DMS79 (cell line): Measurements from ENCODE around the gene ETV6.

Source experiments
- DNase-seq: peaks from one replicate; lab custom pipeline; 2025; lab: John Stamatoyannopoulos, UW

The ETV6 gene

DNA sequence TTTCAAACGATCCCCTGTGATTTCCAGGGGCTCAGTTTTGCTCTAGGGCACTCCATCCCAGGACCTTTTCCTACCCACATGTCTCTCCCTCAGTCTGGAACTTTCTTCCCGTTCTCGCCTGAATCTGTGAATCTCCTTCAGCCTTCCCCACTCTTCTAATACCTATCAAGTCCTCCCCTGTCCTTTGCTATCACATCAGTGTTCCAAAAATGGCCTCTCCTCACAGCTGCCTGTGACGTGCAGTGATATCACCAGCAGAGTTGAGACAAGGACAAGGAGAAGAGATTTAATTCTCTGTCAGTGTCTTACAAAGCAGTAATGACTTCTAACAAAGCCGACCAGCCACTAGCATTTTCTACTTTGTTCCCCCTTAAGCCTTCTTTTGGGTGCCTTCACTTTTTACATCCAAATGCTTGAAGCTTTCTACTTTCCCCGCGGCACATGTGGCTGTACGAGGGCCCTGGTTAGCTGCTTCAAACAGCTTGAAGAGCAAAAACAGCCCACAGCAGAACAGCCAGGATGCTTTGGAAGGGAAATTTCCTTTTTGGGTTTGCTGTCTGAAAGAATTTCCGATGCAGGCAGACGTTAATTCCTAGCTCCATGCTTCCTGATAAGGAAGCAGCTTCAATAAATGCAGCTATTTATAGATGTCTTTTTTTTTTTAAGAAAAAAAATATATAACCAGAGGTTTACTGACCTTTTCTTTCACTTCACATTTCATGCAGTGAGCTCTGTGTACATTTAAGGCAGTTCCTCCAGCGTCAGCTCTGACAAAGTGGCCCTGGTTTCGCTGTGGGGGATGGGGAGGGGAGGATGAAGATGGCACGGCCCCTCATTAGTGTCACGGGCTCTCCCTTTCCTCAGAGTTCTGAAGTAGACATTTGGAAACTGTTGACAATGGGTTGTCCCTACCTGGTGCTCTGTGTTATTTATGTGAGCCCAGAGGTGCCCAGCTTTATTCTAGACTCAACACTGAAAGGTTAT, 109.3 kb downstream of the ETV6 start:
- DNase-seq, result no peak

DNA sequence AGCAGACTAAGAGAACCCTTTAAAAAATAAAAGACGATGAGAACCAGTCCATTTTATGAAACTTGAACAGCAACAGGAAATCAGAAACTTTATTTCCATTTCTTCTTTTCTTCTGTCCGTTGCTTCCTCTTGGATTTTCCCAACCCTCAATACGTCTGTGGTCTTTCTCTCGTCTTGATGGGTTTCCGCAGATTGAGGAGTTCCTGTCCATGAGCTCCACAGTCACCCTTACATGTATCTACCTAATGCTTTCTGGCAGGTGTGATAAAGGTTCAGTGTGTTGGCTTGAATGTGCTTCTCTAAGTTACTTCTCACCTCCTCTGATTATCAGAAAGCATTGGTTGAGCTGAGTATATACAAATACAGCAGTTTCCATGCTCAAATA, 110.0 kb downstream of the ETV6 start:
- no peak for DNase-seq

DNA sequence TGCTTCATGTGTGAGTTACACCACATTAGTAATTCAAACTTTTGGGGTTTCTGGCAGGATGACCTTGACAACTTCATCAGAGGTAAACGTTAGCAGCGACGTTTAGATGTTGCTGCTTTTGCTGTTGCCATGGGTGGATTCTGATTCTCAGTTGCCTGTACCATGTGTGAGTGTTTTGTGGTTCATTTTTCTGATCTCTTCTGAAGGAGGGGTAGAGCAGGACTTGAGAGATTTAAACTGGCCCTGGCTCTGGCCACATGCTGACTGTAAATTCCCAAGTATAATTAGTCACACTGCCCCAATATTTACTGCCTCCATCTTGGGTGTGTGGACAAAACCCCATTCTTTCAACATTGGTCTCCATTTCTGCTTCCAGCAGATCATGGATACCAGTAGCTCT, 110.4 kb downstream of the ETV6 start:
- DNase-seq, result no peak

DNA sequence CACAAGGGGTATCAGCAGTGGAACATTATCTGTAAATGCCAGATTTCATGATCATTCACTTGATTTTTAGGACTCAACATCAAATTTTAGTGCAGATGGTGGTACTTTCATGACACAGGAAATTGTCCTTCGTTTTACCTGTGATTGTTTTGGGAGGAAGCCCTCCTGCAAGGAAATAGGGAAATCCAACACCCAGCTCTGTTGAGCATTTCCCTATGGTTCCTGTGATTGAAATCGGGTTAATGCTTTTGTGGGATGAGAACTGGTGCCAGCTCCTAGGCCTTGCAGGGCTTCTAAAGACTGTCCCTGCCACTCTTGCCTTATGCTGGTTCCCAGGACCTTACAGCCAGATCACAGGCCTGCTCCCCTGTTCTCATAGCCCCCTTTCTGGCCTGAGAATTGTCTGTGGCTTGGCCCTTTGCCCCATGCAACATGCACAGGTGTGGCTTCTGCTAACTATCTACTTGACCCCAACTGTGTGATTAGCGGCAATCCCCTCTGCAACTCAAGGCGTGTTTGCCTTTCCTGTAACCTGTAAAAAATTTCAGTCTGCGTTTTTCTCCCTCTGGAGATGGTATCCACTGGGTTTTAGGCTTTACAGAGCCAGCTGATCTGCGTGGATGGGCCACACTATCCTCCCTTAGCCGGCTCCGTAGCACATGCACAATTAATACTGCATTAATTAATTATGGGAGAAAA, 112.5 kb downstream of the ETV6 start:
- no peak for DNase-seq

DNA sequence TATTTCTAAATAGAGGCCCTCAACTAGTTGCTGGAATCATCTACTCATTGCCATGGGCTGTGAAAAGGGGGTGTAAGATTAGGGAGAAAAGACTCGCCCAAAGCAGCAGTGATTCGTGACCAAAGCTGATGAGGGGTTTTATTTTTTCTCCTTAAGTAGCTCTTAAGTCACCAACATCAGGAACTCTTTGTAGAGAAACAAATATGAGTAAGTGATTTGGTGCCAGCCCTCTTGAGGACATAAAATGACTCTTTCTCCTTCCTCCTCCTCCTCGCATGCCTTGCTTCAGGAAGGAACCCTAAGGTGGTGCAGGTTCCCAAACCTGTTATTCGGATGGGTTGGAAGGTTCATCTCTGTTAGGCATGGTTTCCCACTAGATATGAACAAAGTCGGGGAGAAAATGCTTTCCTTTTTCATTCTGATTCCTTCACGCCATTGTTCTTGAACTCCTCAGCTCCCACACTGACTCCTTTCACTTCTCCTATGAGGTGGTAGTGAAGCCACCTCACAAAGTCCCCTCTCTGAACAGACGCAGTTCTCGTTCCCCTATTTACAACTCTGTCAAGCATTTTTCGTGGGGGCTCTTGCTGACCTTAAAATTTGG, 113.4 kb downstream of the ETV6 start:
- DNase-seq, result peak; percentile 52

DNA sequence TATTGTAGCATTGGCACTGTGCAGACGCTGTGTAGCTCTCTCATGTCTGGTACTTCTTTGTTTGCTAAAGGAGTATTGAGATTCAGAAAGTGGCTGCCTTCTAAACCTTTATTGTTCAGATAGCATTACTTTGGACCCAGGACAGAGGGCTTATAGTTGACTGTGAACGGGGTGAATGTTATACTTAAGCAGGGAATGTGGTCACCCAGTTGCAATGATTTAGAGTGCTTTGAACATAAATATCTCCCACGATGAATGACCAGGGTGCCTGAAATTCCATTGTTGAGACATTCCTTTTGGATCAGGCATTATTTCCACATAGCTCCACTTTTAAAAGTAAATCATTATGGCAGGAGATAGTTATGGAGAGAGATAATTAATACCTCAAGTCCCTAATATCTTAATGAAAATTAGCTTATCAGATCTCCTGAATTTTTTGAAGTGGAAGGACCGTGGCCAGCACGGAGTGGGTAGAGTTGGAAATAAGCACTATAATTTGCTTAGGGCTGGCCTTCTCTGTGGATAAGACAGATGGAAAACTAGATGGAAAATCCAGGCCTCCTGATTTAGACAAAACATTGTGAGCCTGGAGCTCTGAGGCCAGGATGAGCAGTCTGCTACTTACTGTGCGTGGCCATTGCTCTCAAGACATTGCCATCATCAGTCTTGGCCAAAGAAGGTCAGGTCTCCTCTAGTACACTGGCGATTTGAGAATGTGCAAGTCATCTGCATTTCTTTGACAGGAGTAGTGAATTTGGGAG, 114.5 kb downstream of the ETV6 start:
- DNase-seq, result no peak

DNA sequence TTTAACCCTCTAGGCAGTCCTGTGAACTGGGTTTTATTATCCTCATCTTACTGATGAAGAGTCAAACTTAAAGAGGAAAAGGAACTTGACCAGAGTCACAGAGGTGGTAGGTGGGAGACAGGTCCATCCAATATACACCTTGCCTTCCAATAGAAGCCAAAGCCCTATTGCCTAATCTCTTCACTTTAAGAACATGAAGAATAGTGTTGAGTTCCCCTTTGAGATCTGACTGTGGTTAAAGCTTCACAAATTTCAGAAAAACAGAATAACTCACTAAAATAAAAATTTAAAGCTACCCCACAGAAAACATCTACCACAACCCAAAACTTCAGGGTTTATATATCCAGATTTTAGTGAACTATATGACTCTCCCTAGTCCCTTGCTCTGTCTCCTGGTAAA, 115.4 kb downstream of the ETV6 start:
- DNase-seq, result no peak

DNA sequence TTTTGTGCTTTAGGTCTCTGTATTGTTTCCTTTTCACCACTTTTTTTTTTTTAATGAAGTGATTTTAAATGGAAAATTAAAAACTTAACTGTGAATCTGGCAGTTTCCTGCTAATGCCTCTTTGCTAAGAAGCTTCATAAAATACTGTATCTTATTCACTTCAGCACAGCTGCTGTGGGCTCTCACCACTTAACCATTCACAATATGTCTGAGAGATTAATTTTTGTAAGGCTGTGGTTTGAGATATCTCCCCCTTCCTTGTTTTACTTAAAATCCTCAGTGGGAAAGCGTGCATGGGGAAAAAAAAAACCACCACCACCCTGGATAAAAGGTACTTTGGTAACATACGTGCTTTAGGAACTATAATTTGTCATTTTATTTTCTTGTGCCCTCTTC, 115.9 kb downstream of the ETV6 start:
- DNase-seq, result no peak

DNA sequence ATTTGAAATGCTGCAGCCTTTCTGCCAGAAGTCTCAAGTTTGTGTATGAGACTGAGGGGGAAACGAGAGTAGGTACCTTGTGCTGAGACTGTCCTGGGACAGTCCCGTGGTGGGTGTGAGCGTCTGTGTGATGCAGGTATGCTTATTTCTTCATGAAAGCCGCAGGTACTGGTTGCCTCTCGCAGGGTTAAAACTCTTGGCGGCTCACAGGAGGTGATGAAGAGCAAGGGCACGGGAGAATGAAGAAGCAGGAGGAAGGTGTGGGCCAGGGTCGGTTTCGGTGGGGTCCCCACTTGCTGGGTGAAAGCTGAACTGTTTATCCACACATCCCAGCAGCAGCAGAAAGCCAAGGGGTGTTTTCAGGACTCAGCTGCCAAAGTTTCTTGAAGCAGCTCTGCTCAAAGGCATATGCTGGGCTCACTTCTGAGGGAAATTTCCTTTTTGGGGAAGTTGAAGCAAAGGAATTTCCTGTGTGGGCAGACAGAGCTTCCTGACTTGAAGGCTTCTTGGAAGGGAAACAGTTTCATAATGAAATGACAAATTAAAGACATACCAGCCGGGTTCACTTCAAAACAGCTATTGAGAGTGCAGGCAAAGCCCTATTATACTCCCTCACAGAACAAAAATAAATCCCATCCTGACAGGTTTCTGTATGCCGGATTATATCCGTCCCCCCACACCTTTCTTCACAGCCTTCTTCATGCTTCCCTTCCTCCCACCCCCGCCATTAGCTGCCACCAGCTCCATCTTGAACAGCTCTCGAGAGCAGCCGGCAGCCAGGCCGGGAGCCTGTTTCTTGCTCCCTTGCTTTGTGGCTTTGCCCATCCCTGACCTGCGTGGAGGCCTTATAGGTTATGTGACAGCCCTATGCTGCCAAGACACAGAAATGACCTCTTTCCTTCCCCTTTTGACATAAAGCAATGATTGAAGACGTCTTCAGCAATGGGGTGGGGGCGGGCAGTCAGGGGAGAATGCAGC, 116.6 kb downstream of the ETV6 start:
- DNase-seq, result no peak

DNA sequence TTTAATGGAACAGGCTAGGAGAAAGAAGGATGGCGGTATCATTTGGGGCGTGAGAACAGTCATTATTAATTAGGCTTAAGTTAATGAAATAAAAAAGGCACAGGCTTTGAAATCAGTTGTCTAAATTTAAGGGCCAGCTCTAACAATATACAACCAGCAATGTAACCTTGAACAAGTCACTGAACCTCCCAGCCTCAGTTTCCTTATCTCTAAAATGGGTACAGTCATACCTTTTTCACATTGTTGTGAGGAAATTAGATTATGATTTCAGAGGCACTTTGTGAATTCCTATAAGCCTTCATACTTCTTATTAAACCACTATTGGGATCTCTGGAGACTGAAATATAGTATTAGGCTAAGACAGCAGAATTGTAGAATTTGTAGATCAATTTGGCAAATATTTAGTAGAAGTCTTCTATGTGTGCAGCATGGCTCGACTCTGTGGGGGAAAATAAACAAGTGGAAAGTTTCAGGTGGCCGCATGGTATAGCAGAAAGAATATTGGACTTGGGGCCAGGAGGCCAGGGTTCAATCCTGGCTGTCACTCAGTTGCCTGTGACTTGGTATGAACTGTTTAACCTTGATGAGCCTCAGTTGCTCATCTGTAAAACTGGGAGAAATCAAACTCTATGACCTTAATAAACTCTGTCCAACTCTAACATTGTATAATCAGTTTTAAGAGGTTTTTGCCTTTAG, 117.7 kb downstream of the ETV6 start:
- DNase-seq, result no peak

DNA sequence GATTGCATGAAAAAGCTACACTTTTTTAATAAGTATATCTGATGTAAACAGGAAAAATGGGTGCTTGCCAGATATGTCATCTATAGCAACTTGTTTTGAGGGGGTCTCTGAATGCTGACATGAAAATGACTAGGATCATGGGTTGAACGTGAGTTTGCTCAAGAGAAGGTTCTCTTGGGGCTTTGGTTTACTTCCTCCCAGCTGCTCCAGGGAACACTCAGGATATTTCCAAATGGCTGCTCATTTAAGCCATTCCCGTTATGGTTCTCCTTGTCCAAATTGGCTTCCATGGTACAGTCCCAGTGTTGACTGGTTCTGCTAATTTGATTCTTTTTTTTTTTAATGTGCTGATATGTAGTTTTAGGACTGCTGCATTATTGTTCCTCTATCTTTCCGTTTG, 118.3 kb downstream of the ETV6 start:
- no peak for DNase-seq

DNA sequence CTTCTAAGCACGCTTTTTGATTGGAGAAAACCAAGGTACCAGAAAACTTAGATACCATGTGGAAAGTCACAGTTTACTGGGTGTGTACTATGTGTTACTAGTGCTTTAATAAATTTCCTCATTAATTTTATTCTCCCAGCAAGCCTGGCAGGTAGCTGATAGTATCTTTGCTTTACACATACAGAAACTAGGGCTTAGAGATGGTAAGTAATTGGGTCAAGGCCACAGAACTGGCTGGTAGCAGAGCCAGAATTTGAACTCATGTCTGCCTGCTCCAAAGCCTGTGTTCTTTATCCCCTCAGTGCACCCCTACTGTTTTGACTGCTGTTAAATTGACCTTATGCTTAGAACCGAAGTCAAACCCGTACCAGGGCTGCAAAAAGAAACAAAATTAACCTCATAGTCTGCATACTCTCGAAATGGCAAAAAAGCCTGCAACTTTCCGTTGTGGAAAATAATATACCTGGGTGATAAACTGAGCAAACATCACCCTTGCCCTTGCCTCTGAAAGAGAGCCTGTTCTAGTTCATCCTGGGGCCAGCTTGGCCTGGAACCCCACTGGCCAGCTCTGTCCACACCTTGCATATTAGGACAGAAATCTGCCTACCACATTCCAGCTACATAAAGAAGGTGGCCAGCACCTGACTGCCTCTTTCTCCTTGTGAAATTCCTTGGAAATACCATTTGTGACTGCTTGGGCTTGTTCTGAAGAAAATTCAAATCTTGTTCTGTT, 118.9 kb downstream of the ETV6 start:
- no peak for DNase-seq

DNA sequence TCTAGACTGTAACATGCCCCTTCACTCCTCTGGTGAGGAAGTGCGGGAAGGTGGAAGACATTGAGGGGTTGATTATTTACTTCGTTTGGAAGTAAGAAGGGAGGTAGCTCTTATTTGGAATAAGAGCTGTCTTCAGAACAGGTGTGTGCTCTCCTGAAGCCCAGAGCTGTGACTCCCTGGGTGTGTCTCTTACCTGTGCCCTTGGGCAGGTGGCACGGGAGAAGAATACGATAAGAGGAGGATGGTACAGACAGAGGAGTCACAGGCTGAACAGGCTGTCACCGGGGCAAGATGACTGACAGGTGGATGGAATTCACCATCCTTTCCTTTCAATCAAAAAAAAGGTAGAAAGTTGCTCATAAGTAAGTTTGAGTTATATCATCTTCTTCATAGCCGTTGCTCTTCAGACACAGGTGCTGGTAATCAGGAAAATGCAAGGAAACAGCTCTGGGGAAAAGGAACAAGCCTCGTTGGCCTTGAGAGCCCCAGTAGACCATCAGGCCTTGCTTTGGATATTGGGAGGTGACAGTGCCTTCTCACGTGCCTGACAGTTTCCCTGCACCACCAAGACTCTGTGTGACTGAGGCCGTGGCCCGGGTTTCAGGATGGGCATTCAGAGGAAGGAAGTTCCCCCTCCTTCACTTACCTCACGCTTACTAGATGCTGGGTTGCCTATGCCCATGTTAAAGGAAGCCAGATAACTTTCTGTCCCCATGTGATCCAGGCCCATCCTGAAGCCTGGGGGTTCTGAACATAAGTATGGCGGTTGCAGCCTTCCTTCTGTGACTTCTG, 120.4 kb downstream of the ETV6 start:
- DNase-seq, result no peak

DNA sequence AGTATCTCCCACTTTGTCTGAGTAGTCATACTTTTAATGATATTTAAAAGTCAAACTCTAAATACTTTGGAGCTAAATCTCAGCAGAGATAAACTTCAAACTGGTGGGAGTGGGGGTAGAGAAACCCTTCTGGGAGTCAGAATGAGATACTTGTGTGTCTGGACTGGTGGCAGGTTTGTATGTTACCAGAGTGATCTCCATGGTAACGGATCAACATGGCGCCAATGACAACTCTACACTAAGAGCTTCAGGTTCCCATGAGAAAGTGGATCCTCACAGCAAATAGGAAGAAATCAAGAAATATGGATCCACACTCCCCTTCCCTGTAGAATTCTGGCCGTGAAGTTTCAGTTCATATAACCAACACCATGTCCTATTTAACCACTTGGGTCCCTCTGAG, 121.9 kb downstream of the ETV6 start:
- no peak for DNase-seq

DNA sequence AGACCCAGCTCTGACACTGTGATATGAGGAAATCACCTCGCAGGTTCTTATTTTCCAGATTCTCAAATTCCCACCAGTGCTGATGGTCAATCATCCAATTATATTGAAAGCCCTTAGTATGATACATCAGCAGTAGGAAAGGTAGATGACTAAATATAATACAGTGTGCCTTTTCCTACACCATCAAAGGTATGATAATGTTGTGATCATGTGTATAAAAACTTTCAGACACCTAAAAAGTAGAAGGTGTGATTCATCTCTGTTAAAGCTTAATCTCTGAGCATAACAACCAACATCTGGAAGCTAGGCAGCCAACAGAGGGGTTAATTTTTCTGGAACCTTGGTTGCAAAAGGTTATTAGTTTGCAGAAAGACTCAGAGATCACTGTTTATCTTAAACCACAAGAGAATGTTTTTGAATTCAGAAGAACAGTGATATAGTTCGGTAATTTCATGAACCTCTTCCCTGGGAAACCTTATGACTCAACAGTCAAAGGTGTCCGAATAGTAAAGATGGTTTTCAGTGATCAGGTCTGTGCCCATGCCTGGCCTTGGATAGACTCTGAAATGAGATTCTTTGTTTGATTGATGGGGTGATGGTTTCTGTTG, 122.5 kb downstream of the ETV6 start:
- no peak for DNase-seq

DNA sequence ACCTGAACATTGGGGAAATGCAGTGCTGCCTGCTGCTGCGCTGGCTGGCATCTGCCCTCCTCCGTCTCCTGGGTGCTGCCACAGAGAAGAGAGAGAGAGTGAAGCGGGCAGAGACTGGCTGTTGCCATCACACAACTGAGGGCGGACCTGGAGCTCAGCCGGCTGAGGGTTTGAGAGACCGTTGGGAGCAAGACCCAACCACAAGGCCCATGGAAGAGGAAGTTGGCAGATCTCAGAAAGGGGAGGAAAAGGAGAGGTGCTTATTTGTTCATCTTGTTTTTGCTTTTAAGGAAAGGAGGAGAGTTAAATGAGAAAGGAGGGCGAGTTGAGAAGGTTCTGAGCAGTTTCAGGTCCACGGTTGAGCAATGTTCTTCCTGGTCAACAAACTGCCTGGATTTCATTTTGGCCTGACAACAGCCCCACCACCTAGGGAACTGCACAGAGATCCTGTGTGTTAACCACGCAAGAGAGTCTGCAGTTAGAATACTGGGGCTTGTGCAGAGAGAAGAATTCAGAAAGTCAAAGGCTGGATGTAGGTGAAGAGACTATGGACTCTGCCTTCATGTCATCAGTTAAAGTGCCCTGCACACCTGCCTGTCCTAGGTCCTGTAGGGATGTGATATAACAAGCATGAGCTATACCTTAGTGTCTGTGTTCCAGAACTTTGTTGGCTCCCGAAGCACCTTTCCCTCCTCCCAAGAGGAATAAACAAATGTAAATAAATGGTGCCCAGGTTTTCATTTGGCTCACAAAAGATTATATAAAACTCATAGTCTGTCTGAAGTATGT, 124.6 kb downstream of the ETV6 start:
- no peak for DNase-seq

DNA sequence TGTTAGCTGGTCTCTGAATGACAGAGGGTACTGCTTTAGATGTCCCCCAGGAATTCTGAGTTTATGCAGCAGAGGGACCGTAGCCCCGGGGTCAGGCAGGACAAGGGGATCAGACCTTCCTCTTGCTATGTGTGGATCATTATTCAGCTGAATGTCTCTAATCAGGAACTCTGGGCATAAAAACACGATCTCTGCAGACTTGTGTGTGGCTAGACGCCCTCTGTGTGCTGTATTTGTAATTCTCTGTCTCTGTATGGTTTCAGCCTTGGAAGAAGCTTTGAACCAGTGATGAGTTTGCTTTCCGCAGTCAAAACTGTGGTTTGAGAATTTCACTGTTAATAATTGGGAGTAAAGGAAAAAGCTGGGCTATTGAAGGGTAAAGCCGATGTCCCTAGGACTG, 125.3 kb downstream of the ETV6 start:
- DNase-seq, result no peak

DNA sequence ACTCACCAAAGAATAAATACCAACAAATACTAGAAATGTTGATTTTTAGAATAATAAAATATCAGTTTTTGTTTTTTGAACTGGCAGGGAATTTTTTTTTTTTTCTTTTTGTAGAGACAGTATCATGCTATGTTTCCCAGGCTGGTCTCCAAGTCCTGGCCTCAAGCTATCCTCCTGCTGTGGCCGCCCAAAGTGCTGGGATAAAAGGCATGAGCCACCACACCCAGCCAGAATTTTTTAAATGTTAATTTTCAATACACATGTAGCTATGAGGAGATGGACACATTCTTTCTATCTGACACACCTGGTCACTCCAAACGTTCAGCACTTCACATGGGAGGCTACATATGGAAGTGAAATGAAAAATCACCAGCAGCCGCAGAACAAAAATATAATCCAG, 126.8 kb downstream of the ETV6 start:
- DNase-seq, result no peak
